GM12878 (cell line): ENCODE measurements around the gene PLEKHM2. TPM values are rescaled to one million over a fixed set of nuclear protein-coding genes. Genes with fewer than 3 reads are reported as not detected.

ENCODE experiments used
- CEBPB ChIP-seq, 2 experiments: fragments of 150-350 bp in 1 of 2; IDR thresholded peaks; 2 replicates each; pipeline ENCODE4 v1.6.1; 2012 to 2014; ENCODE audit warnings: low read depth in 2 of 2, low read length in 2 of 2, borderline replicate concordance in 1 of 2, inconsistent platforms in 1 of 2
- CREB1 ChIP-seq: IDR thresholded peaks from 2 replicates; pipeline ENCODE4 v1.6.1; 2012; ENCODE audit warnings: low read depth, mild to moderate bottlenecking, inconsistent platforms
- EGR1 ChIP-seq, 2 experiments: IDR thresholded peaks; 1 replicate in 1 of 2; 2 replicates in 1 of 2; pipeline ENCODE4 v1.6.1; 2011 to 2012; ENCODE audit warnings: low read depth in 2 of 2, low read length in 2 of 2, borderline replicate concordance in 1 of 2, mild to moderate bottlenecking in 1 of 2, moderate library complexity in 1 of 2
- FOXK2 ChIP-seq: fragments of 450-650 bp; IDR thresholded peaks from 2 replicates; pipeline ENCODE4 v1.6.1; 2017; ENCODE audit warnings: mild to moderate bottlenecking, moderate library complexity
- IKZF1 ChIP-seq: fragments of 450-650 bp; conservative IDR thresholded peaks from 2 replicates; pipeline ENCODE4 v1.6.1; 2017; ENCODE audit warnings: antibody characterized with exemption, mild to moderate bottlenecking
- IRF5 ChIP-seq: fragments of 450-650 bp; IDR thresholded peaks from 2 replicates; pipeline ENCODE4 v1.6.1; 2017; ENCODE audit warnings: borderline replicate concordance
- JUNB ChIP-seq: IDR thresholded peaks from 2 replicates; pipeline ENCODE4 v1.6.1; 2016; ENCODE audit warnings: antibody characterized with exemption, mild to moderate bottlenecking
- JUND ChIP-seq: IDR thresholded peaks from 2 replicates; pipeline ENCODE4 v1.6.1; 2012; ENCODE audit warnings: low read depth, mild to moderate bottlenecking, low read length, improper control_type of control experiment, moderate library complexity
- KDM1A ChIP-seq: fragments of 200-600 bp; sonication (generic); IDR thresholded peaks from 2 replicates; pipeline ENCODE4 v1.6.1; 2016; ENCODE audit warnings: borderline replicate concordance
- NR2C1 ChIP-seq: fragments of 450-650 bp; IDR thresholded peaks from 2 replicates; pipeline ENCODE4 v1.6.1; 2017; ENCODE audit warnings: antibody characterized with exemption, mild to moderate bottlenecking, moderate library complexity
- PRDM15 ChIP-seq: fragments of 450-650 bp; formaldehyde crosslinking; IDR thresholded peaks from 2 replicates; pipeline ENCODE4 v1.4.0; 2020; ENCODE audit warnings: mild to moderate bottlenecking, moderate library complexity
- USF1 ChIP-seq: IDR thresholded peaks from 2 replicates; pipeline ENCODE4 v1.6.1; 2011; ENCODE audit warnings: borderline replicate concordance, low read depth, mild to moderate bottlenecking, moderate library complexity, mixed read lengths, low read length; ENCODE audit not compliant: insufficient read depth; ENCODE audit errors: extremely low read length
- YY1 ChIP-seq: IDR thresholded peaks from 2 replicates; pipeline ENCODE4 v1.6.1; 2011; ENCODE audit warnings: low read depth, mild to moderate bottlenecking, low read length
- ZBTB11 ChIP-seq: fragments of 450-650 bp; formaldehyde crosslinking; IDR thresholded peaks from 2 replicates; pipeline ENCODE4 v1.5.0; 2022; ENCODE audit warnings: mild to moderate bottlenecking, missing genetic modification characterization
- ZBTB4 ChIP-seq: fragments of 450-650 bp; formaldehyde crosslinking; IDR thresholded peaks from 2 replicates; pipeline ENCODE4 v1.4.0; 2022; ENCODE audit warnings: mild to moderate bottlenecking, moderate library complexity
- ZNF622 ChIP-seq: fragments of 450-650 bp; IDR thresholded peaks from 2 replicates; pipeline ENCODE4 v1.6.1; 2017; ENCODE audit warnings: mild to moderate bottlenecking, inconsistent platforms
- polyA plus RNA-seq, 11 experiments: library from polyadenylated mRNA; depleted of rRNA in 4 of 11; unstranded in 6 of 11; stranded (reverse) in 5 of 11; fragments of >200 nt; fragmentation: Nextera tagmentation in 4 of 11; fragmentation: Illumina TruSeq in 1 of 11; extraction: Ambion mirVana in 4 of 11; extraction: Trizol in 1 of 11; gene quantifications; 1 replicate in 1 of 11; 2 replicates in 10 of 11; pipeline versions ENCODE4 v1.2.1 to v1.2.3, GENCODE V29; 2011 to 2016; ENCODE audit warnings: inconsistent platforms in 2 of 11, missing spikeins in 2 of 11, low read depth in 1 of 11
- total RNA-seq, 4 experiments: library from RNA; depleted of rRNA in 3 of 4; stranded (reverse); fragments of >200 nt in 3 of 4; fragmentation: Illumina TruSeq in 1 of 4; extraction: Trizol in 1 of 4; gene quantifications; 2 replicates each; pipeline versions ENCODE4 v1.2.1 to v1.2.3, GENCODE V29; 2013 to 2021

PLEKHM2 gene
- total and polyA plus RNA-seq, 10 of the 15 experiments (the other 5 are each of a cell fraction or from before 2014, with no cell fraction given) = 0.37 to 55.2 (median 19.3) TPM

- TF ChIP-seq ZBTB4 = no peak
- no peak for TF ChIP-seq JUNB
- TF ChIP-seq KDM1A = no peak
- TF ChIP-seq CEBPB (IDR thresholded peaks at IDR 0.05; ENCODE audit: borderline replicate concordance in 1 of 2, low read depth in 2 of 2, low read length in 2 of 2) = no peak
- no peak for TF ChIP-seq JUND
- TF ChIP-seq NR2C1 = no peak
- no peak for TF ChIP-seq ZNF622
- no peak for TF ChIP-seq ZBTB11 (CRISPR knock-in tag)
- no peak for TF ChIP-seq PRDM15 (CRISPR knock-in tag)
- peak; percentile 57 for TF ChIP-seq IKZF1
- TF ChIP-seq EGR1 (IDR thresholded peaks at IDR 0.05; ENCODE audit: borderline replicate concordance in 1 of 2, low read depth in 2 of 2, low read length in 2 of 2) = no peak
- TF ChIP-seq IRF5 = no peak
- no peak for TF ChIP-seq YY1
- TF ChIP-seq CREB1 = no peak
- no peak for TF ChIP-seq FOXK2
- TF ChIP-seq USF1 = no peak
Observed at GRCh38 chr1:15684468-15685291, 560 bp downstream of the PLEKHM2 start (continued).
